Gastroesophageal sphincter (tissue), 3 donors: ENCODE data around the gene RTL10.

Experiments
- POLR2A ChIP-seq, 2 donors: fragments of 450-650 bp; IDR thresholded peaks; one replicate each; pipeline ENCODE4 v1.6.1; 2017; ENCODE audit warnings: antibody characterized with exemption in 2 of 2, mild to moderate bottlenecking in 2 of 2, moderate library complexity in 1 of 2
- TF ChIP-seq, protein P1 (sequence below), 4 experiments: fragments of 200-600 bp in 2 of 4; fragments of 450-650 bp in 2 of 4; sonication (generic) in 1 of 4; IDR thresholded peaks; one replicate each; pipeline ENCODE4 v1.5.1; 2017 to 2019; ENCODE audit warnings: antibody characterized with exemption in 4 of 4, mild to moderate bottlenecking in 2 of 4, moderate library complexity in 2 of 4

DNA sequence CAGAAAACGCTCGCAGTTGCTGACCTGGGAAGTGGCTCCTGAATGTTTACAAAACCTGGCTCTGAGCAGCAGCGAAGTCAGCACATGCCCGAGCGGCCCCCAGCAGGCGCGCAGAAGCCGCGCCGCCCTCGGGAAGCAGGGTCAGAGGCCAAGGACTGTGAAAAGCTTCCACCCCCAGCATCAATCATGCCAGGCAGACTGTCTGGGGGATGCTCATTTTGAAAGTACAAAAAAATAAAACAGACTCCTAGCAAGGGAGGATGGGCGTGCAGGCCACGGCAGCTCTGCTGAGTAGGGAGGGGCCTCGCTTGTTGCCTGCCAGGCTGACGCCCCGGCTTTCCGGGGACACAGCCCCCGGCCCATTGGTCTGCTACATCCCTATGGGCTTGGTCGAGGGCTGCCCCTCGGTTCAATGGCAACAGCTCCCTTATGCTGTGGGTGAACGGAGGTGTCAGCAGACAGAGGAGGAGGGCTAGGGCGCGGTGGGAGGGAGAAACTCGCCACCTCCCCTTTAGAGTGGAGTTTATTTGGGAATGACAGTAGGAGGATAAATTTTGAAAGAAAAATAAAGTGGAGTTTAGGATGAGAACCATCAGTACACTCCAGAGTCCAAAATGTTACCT lies 37.7 kb upstream of the RTL10 start:
- TF ChIP-seq POLR2A (IDR thresholded peaks at IDR 0.05), result no peak
- TF ChIP-seq, protein P1, sequence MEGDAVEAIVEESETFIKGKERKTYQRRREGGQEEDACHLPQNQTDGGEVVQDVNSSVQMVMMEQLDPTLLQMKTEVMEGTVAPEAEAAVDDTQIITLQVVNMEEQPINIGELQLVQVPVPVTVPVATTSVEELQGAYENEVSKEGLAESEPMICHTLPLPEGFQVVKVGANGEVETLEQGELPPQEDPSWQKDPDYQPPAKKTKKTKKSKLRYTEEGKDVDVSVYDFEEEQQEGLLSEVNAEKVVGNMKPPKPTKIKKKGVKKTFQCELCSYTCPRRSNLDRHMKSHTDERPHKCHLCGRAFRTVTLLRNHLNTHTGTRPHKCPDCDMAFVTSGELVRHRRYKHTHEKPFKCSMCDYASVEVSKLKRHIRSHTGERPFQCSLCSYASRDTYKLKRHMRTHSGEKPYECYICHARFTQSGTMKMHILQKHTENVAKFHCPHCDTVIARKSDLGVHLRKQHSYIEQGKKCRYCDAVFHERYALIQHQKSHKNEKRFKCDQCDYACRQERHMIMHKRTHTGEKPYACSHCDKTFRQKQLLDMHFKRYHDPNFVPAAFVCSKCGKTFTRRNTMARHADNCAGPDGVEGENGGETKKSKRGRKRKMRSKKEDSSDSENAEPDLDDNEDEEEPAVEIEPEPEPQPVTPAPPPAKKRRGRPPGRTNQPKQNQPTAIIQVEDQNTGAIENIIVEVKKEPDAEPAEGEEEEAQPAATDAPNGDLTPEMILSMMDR (IDR thresholded peaks at IDR 0.05), result no peak
